ENCODE results near the gene EPHA7.

EPHA7 gene

DNA sequence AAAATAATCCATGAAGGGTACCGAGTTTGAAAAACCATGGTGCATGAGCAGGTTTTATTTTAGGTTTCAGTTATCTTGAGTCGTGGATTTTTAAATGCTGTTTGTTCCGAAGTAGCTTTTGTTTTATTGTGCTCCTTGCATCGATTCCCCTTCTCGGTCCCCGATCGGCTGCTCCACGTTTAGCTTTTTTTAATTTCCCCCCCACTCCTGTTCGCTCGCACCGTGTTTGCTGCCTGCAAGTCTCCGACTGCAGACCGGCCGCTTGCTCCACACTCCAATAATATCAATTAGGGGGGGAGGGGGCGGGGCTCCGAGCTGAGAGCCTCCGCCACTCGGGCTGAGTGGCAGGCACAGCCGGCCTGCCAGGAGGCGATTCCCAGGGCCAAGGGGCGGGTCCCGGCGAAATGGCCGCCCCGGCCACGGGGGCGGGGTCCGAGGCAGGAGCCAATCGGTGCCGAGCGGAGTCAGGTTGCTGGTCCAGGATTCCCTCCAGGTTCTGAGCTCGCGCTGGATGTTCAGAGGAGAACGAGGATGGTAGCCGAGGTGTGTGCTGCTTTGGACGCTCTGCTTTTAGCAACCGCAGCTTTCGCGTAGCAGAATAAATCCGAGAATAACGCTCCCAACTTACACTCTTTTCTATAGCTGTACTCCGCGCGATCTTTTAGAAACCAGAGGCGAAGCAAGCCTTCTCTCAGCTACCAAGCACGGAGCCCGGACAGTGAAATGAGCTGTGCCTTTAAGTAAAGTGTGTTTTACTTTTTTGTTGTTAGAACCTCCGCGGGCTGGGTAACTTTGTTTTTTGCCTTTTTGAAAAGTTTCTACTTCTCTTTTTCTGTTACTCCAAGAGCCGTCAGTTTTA, at the start of gene EPHA7:
Gene EPHA7, minus strand, starts transcription at position 256 of the 859 bp plus-strand sequence. Its CDS starts 218 bp downstream, at position 38.
- peak within 1 kb of the TSS; percentile 55 for H3K4me3 ChIP-seq (replicated peaks in 1 of 2; ENCODE audit: low read depth in 2 of 2, low read length in 2 of 2)
- peak; percentile 81 to 91 for DNase-seq (ENCODE audit: low read depth in 2 of 2)
- TF ChIP-seq, protein P1, sequence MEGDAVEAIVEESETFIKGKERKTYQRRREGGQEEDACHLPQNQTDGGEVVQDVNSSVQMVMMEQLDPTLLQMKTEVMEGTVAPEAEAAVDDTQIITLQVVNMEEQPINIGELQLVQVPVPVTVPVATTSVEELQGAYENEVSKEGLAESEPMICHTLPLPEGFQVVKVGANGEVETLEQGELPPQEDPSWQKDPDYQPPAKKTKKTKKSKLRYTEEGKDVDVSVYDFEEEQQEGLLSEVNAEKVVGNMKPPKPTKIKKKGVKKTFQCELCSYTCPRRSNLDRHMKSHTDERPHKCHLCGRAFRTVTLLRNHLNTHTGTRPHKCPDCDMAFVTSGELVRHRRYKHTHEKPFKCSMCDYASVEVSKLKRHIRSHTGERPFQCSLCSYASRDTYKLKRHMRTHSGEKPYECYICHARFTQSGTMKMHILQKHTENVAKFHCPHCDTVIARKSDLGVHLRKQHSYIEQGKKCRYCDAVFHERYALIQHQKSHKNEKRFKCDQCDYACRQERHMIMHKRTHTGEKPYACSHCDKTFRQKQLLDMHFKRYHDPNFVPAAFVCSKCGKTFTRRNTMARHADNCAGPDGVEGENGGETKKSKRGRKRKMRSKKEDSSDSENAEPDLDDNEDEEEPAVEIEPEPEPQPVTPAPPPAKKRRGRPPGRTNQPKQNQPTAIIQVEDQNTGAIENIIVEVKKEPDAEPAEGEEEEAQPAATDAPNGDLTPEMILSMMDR (IDR thresholded peaks at IDR 0.05; ENCODE audit: low read depth, low read length): no peak

DNA sequence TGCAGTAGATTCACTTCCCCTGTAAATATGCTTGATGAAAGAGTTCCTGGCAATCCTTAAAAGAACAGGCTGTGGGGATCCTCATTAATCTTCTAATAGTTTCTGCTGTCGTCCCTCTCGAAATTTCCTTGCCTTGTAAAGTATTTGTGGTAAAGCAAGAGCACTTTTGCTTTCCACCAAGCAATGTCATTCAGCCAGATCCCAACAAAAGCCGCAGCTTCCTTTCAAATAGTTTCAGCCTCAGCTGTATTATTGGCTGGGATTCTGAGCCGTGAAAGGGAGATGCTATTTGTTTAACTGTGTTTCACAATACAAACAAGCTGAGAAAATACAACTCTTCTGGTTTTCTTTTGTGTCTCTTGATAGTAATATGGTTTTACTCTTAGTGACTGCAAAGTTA, 48.9 kb upstream of the EPHA7 start:
- no peak overlapping the region for H3K4me3 ChIP-seq (replicated peaks in 1 of 2; ENCODE audit: low read depth in 2 of 2, low read length in 2 of 2)
- TF ChIP-seq, protein P1 (IDR thresholded peaks at IDR 0.05; ENCODE audit: low read depth, low read length): no peak
- peak; percentile 19 to 42 for DNase-seq (ENCODE audit: low read depth in 2 of 2)

DNA sequence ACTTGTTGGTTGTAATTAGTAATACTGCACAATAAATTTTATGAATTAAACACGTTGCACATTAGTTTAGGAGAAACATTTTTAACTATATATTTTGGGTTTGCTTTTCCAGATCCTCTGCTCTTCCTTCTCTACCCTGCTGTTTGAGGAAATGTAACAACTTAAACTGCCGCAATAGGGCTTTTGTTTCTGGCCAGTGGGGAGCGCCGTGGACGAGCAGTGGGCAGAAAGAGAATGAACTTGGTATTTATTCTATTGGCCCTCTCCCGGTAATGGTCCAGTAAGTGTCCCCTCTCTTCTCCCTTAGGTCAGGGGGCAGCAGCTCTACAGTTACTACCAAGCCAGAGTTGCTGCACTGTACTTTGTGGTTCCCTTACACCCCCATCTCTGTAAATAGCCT, 35.2 kb upstream of the EPHA7 start:
- TF ChIP-seq, protein P1 (IDR thresholded peaks at IDR 0.05; ENCODE audit: low read depth, low read length): no peak
- no peak for DNase-seq (ENCODE audit: low read depth in 2 of 2)
- H3K4me3 ChIP-seq (replicated peaks in 1 of 2; ENCODE audit: low read depth in 2 of 2, low read length in 2 of 2): no peak overlapping the region

DNA sequence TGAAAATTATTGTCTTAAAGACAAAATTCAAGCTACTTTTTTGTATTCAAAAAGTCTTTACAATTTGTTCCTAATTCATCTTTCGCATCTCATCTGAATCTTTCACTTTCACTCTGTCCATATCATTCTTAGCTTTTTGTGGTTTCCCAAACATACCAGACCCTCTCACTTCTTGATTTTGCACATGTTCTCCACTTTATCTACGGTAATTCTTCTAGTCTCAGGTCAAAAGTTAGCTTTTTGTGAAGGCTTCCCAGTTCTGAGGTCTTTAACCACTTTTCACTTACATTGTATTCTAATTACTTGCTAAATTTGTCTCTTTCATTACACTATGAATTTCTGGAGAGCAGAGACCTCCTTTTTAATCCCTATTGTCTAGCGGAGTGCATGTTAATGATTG, 34.6 kb upstream of the EPHA7 start:
- TF ChIP-seq, protein P1 (IDR thresholded peaks at IDR 0.05; ENCODE audit: low read depth, low read length): no peak
- H3K4me3 ChIP-seq (replicated peaks in 1 of 2; ENCODE audit: low read depth in 2 of 2, low read length in 2 of 2): no peak overlapping the region
- DNase-seq (ENCODE audit: low read depth in 2 of 2): no peak

DNA sequence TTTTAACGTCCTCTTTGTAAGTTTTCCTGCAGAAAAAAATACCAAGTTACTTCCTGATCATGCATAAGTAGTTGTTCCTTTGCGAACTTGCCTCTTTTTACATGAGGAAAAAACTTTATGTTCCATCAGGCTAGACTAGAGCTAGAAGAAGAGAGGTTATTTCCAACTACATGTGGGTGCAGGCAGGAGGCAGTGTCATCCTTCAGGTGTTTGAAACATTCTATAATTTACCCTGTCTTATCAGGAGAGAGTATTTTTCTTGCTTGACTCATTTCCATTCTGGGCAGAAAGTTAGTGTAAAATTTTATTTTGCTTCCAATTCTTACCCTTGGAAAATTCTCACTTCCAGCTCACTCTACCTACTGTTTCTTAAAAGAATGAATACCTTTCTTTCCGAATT, 28.5 kb upstream of the EPHA7 start:
- TF ChIP-seq, protein P1 (IDR thresholded peaks at IDR 0.05; ENCODE audit: low read depth, low read length): no peak
- no peak overlapping the region for H3K4me3 ChIP-seq (replicated peaks in 1 of 2; ENCODE audit: low read depth in 2 of 2, low read length in 2 of 2)
- DNase-seq (ENCODE audit: low read depth in 2 of 2): no peak

DNA sequence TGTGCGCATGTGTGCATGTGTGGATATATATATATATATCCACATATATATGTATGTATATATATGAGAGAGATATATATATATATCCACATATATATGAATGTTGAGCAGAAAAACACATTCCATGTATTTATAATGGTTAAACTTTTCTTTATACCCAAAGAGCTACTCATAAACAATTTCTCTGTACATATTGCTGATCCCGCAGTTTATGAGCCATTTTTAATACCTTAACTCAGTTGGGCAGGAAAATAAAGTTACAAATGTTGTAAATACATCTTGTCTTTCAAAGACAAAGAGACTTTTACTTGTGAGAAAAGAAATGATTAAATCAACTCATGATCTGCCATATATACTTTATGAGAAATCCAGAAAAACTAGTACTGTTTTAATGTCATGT, 18.1 kb upstream of the EPHA7 start:
- DNase-seq (ENCODE audit: low read depth in 2 of 2): no peak
- TF ChIP-seq, protein P1 (IDR thresholded peaks at IDR 0.05; ENCODE audit: low read depth, low read length): no peak
- no peak overlapping the region for H3K4me3 ChIP-seq (replicated peaks in 1 of 2; ENCODE audit: low read depth in 2 of 2, low read length in 2 of 2)
